ENCODE data around the gene RPS6KA3. TPM values are rescaled to one million over a fixed set of nuclear protein-coding genes. Genes with fewer than 3 reads are reported as not detected.

RPS6KA3 gene
- total RNA-seq, 1 experiment from 2014 or later = 9.2 TPM

DNA sequence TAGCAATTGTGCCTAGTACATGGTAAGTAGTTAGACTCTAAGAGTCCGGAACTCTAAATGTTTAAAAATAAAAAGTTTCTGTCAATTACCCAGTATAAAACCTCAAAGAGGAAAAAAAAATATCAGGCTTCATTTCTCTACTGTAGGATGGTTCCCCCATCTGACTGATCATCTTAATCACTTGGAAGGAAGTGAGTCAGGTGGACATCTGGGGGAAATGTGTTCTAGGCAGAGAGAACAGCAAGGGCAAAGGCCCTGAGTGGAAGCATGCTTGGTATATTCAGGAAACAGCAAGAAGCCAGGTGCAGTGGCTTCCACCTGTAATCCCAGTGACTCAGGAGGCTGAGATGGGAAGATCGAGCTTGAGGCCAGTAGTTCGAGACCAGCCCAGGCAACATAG is 122.2 kb downstream of the RPS6KA3 start:
- TF ChIP-seq, protein P1, sequence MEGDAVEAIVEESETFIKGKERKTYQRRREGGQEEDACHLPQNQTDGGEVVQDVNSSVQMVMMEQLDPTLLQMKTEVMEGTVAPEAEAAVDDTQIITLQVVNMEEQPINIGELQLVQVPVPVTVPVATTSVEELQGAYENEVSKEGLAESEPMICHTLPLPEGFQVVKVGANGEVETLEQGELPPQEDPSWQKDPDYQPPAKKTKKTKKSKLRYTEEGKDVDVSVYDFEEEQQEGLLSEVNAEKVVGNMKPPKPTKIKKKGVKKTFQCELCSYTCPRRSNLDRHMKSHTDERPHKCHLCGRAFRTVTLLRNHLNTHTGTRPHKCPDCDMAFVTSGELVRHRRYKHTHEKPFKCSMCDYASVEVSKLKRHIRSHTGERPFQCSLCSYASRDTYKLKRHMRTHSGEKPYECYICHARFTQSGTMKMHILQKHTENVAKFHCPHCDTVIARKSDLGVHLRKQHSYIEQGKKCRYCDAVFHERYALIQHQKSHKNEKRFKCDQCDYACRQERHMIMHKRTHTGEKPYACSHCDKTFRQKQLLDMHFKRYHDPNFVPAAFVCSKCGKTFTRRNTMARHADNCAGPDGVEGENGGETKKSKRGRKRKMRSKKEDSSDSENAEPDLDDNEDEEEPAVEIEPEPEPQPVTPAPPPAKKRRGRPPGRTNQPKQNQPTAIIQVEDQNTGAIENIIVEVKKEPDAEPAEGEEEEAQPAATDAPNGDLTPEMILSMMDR (conservative IDR thresholded peaks at IDR 0.05) = no peak
- Histone ChIP-seq H3K18ac (ENCODE audit: insufficient read length, low read depth, low read length) (no peak overlapping the region), H3K23ac (ENCODE audit: insufficient read length, low read depth, low read length) (no peak overlapping the region), H3K14ac (ENCODE audit: insufficient read depth, low read length) (no peak overlapping the region), H3K4me2 (ENCODE audit: insufficient read depth, insufficient read length, low read length) (no peak overlapping the region), H2AFZ (ENCODE audit: low read length) (no peak overlapping the region), H2BK120ac (ENCODE audit: low read depth, low read length, poor library complexity, severe bottlenecking) (no peak overlapping the region), H2AK5ac (ENCODE audit: insufficient read length, low read length) (no peak overlapping the region), H4K91ac (ENCODE audit: insufficient read length, low read depth, low read length) (no peak overlapping the region), H3K79me1 (ENCODE audit: insufficient read depth, low read depth, low read length, poor library complexity, severe bottlenecking) (no peaks in the 10 kb centered on the region), H3K23me2 (ENCODE audit: insufficient read length, low read depth, low read length, poor library complexity, severe bottlenecking) (no peaks in the 10 kb centered on the region), H4K20me1 (ENCODE audit: control insufficient read depth, insufficient read depth, insufficient read length) (no peaks in the 10 kb centered on the region), H2BK20ac (ENCODE audit: low read depth, low read length, poor library complexity, severe bottlenecking) (no peak overlapping the region), H2BK15ac (ENCODE audit: low read depth, low read length) (no peak overlapping the region), H3K79me2 (ENCODE audit: insufficient read depth, low read length) (peaks cover 13% of the 10 kb centered on the region; the same call in 1 of the 2 replicates), H4K8ac (replicated peaks; ENCODE audit: insufficient read length, low read depth, low read length) (no peak overlapping the region), H2BK12ac (ENCODE audit: insufficient read length, low read depth, low read length) (no peak overlapping the region), H3K4me1 (ENCODE audit: insufficient read depth, low read length) (no peaks in the 10 kb centered on the region), H4K5ac (ENCODE audit: insufficient read length, low read depth, low read length) (no peak overlapping the region), H3K27ac (ENCODE audit: insufficient read length, low read depth, low read length) (no peak overlapping the region), H3T11ph (ENCODE audit: low read length) (no peak overlapping the region), H2BK5ac (ENCODE audit: insufficient read length, low read length) (no peak overlapping the region), H3K4ac (ENCODE audit: low read depth, low read length) (no peak overlapping the region), H3K9ac (ENCODE audit: extremely low read depth, insufficient read length, low read length) (no peak overlapping the region), H3K56ac (ENCODE audit: insufficient read length, low read depth, low read length) (no peak overlapping the region), H3K9me3 (ENCODE audit: control insufficient read depth, low read depth, low read length) (peaks cover 23% of the 10 kb centered on the region), H3K27me3 (ENCODE audit: insufficient read depth, low read length) (no peaks in the 10 kb centered on the region)
- peaks cover 56 to 63% of the 10 kb centered on the region in 2 experiments for H3K9me3 Mint-ChIP-seq
- no peaks in the 10 kb centered on the region; the same call in 1 of the 2 replicates for H3K27me3 Mint-ChIP-seq (ENCODE audit: low read depth)
- H3K27ac Mint-ChIP-seq = no peak overlapping the region
- WGBS (ENCODE audit: extremely low coverage, insufficient read length, low lambda C conversion rate) = no CpG with 5 or more reads among the region's 3 CpGs
- peaks cover 5 to 7% of the 10 kb centered on the region in 2 experiments; a peak in 3 of 4 replicates for H3K4me1 Mint-ChIP-seq
- H3K36me3 Mint-ChIP-seq (ENCODE audit: insufficient read depth in 1 of 3, low read depth in 3 of 3) = peaks cover 8 to 18% (median 9%) of the 10 kb centered on the region in 3 experiments
- H3K4me3 Mint-ChIP-seq = no peak overlapping the region
- no peak for DNase-seq
